ENCODE measurements around the gene A2M. TPM values are rescaled to one million over a fixed set of nuclear protein-coding genes. Genes with fewer than 3 reads are reported as not detected.

The A2M gene
- total RNA-seq, 1 experiment from 2014 or later = not detected

GRCh38 chr12:9099552-9100190, 16.0 kb downstream of the A2M start:
- H3K27me3 ChIP-seq (ENCODE audit: insufficient read depth, low read depth) = no peaks in the 10 kb centered on the region
- H3K4me3 ChIP-seq = no peak overlapping the region
- BruUV-seq (replicated peaks) = no TSS peak
- H3K36me3 ChIP-seq (ENCODE audit: low read depth) = no peaks in the 10 kb centered on the region
- H3K79me2 ChIP-seq (ENCODE audit: low read depth) = no peaks in the 10 kb centered on the region
- no peak for DNase-seq
- no peaks in the 10 kb centered on the region for H3K9me2 ChIP-seq (ENCODE audit: insufficient read depth)
- H2AFZ ChIP-seq = no peak overlapping the region
- TF ChIP-seq CTCF (conservative IDR thresholded peaks at IDR 0.05) (no peak), EZH2 (IDR thresholded peaks at IDR 0.05; ENCODE audit: low read depth) (no peak)
- H3K4me1 ChIP-seq (replicated peaks; ENCODE audit: insufficient read depth) = no peaks in the 10 kb centered on the region
- H4K20me1 ChIP-seq (ENCODE audit: insufficient read depth) = no peaks in the 10 kb centered on the region
- no peaks in the 10 kb centered on the region for H3K9me3 ChIP-seq (ENCODE audit: insufficient read depth, low read depth)
- no peak overlapping the region for H3K27ac ChIP-seq
- ChIA-PET CTCF (no interaction called here), POLR2A (ENCODE audit: unreplicated experiment) (no interaction called here)
- no peak overlapping the region for H3K4me2 ChIP-seq
- no peaks in the 10 kb centered on the region for H3F3A ChIP-seq (ENCODE audit: insufficient read depth, low read depth)
- intact Hi-C loops (cut with micrococcal nuclease; ENCODE audit: unreplicated experiment) = no loop called here

- POLR2A ChIA-PET (ENCODE audit: unreplicated experiment) = interaction anchor here (0.5 kb wide), 1 partner anchor 705 kb away, joined by 3 read pairs; no protein-coding TSS in a partner anchor
- no peak for DNase-seq
- H3K4me2 ChIP-seq = no peak overlapping the region
Measured at GRCh38 chr12:9098463-9099026, 17.2 kb downstream of the A2M start.

GRCh38 chr12:9098115-9098452, 17.6 kb downstream of the A2M start:
- no peaks in the 10 kb centered on the region for H3K9me2 ChIP-seq (ENCODE audit: insufficient read depth)
- TF ChIP-seq EZH2 (IDR thresholded peaks at IDR 0.05; ENCODE audit: low read depth) (no peak), CTCF (conservative IDR thresholded peaks at IDR 0.05) (no peak)
- no peaks in the 10 kb centered on the region for H3K27me3 ChIP-seq (ENCODE audit: insufficient read depth, low read depth)
- no peaks in the 10 kb centered on the region for H3F3A ChIP-seq (ENCODE audit: insufficient read depth, low read depth)
- no peak overlapping the region for H2AFZ ChIP-seq
- ChIA-PET POLR2A (ENCODE audit: unreplicated experiment) (interaction anchor here (0.5 kb wide), 1 partner anchor 706 kb away, joined by 3 read pairs; no protein-coding TSS in a partner anchor), CTCF (no interaction called here)
- H3K4me2 ChIP-seq = no peak overlapping the region
- intact Hi-C loops (cut with micrococcal nuclease; ENCODE audit: unreplicated experiment) = no loop called here
- no peaks in the 10 kb centered on the region for H3K79me2 ChIP-seq (ENCODE audit: low read depth)
- no peaks in the 10 kb centered on the region for H3K9me3 ChIP-seq (ENCODE audit: insufficient read depth, low read depth)
- H3K4me3 ChIP-seq = no peak overlapping the region
- H3K27ac ChIP-seq = no peak overlapping the region
- H3K36me3 ChIP-seq (ENCODE audit: low read depth) = no peaks in the 10 kb centered on the region
- no peak for DNase-seq
- H3K4me1 ChIP-seq (replicated peaks; ENCODE audit: insufficient read depth) = no peaks in the 10 kb centered on the region
- no peaks in the 10 kb centered on the region for H4K20me1 ChIP-seq (ENCODE audit: insufficient read depth)
- no TSS peak for BruUV-seq (replicated peaks)

More at GRCh38 chr12:9098463-9099026, 17.2 kb downstream of the A2M start:
- H3K27me3 ChIP-seq (ENCODE audit: insufficient read depth, low read depth) = no peaks in the 10 kb centered on the region
- no peaks in the 10 kb centered on the region for H3K9me3 ChIP-seq (ENCODE audit: insufficient read depth, low read depth)
- no peaks in the 10 kb centered on the region for H3F3A ChIP-seq (ENCODE audit: insufficient read depth, low read depth)
- no peaks in the 10 kb centered on the region for H3K79me2 ChIP-seq (ENCODE audit: low read depth)
- CTCF ChIA-PET = no interaction called here
- no peak overlapping the region for H2AFZ ChIP-seq
- no peaks in the 10 kb centered on the region for H3K9me2 ChIP-seq (ENCODE audit: insufficient read depth)
- H4K20me1 ChIP-seq (ENCODE audit: insufficient read depth) = no peaks in the 10 kb centered on the region
- BruUV-seq (replicated peaks) = no TSS peak
- no peaks in the 10 kb centered on the region for H3K36me3 ChIP-seq (ENCODE audit: low read depth)
- no peak overlapping the region for H3K27ac ChIP-seq
- intact Hi-C loops (cut with micrococcal nuclease; ENCODE audit: unreplicated experiment) = no loop called here
- TF ChIP-seq EZH2 (IDR thresholded peaks at IDR 0.05; ENCODE audit: low read depth) = no peak
- no peak for TF ChIP-seq CTCF (conservative IDR thresholded peaks at IDR 0.05)
- no peaks in the 10 kb centered on the region for H3K4me1 ChIP-seq (replicated peaks; ENCODE audit: insufficient read depth)
- no peak overlapping the region for H3K4me3 ChIP-seq

Data from PC-9 (cell line).